B cell (primary cell): ENCODE measurements around the gene PSMD3.

ENCODE experiments used
- EZH2 ChIP-seq: IDR thresholded peaks from 2 replicates; pipeline ENCODE4 v1.6.1; 2012; ENCODE audit warnings: borderline replicate concordance, low read depth, mild to moderate bottlenecking, moderate library complexity, low read length; ENCODE audit not compliant: insufficient read depth, poor library complexity, severe bottlenecking
- TF ChIP-seq, protein P1 (sequence below): fragments of 200-600 bp; IDR thresholded peaks from one replicate; pipeline ENCODE4 v1.8.0; 2022; ENCODE audit warnings: antibody characterized with exemption, mild to moderate bottlenecking

DNA sequence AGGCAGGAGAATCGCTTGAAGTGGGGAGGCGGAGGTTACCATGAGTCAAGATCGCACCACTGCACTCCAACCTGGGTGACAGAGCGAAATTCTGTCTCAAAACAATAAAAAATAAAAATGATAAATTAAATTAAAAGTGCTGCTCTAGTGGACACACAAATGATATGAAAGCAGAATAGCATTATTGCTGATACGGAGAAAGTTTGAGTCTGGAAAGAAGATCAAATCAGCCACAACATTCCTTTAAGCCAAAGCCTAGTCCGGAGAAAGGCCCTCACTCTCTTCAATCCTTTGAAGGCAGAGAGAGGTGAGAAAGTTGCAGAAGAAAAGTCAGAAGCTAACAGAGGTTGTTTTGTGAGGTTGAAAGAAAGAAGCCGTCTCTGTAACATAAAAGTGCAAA lies 19.6 kb downstream of the PSMD3 start:
- TF ChIP-seq, protein P1, sequence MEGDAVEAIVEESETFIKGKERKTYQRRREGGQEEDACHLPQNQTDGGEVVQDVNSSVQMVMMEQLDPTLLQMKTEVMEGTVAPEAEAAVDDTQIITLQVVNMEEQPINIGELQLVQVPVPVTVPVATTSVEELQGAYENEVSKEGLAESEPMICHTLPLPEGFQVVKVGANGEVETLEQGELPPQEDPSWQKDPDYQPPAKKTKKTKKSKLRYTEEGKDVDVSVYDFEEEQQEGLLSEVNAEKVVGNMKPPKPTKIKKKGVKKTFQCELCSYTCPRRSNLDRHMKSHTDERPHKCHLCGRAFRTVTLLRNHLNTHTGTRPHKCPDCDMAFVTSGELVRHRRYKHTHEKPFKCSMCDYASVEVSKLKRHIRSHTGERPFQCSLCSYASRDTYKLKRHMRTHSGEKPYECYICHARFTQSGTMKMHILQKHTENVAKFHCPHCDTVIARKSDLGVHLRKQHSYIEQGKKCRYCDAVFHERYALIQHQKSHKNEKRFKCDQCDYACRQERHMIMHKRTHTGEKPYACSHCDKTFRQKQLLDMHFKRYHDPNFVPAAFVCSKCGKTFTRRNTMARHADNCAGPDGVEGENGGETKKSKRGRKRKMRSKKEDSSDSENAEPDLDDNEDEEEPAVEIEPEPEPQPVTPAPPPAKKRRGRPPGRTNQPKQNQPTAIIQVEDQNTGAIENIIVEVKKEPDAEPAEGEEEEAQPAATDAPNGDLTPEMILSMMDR: no peak
- TF ChIP-seq EZH2: no peak
